Measurements from ENCODE around the gene GGACT. TPM values are rescaled to one million over a fixed set of nuclear protein-coding genes. Genes with fewer than 3 reads are reported as not detected.

GGACT gene
- total RNA-seq, 2 donors from 2014 or later = 6.7 to 10.0 TPM

GRCh38 chr13:100608906-100609305, 20.3 kb upstream of the GGACT start:
- peak; percentile 41 for DNase-seq
- TF ChIP-seq, protein P1, sequence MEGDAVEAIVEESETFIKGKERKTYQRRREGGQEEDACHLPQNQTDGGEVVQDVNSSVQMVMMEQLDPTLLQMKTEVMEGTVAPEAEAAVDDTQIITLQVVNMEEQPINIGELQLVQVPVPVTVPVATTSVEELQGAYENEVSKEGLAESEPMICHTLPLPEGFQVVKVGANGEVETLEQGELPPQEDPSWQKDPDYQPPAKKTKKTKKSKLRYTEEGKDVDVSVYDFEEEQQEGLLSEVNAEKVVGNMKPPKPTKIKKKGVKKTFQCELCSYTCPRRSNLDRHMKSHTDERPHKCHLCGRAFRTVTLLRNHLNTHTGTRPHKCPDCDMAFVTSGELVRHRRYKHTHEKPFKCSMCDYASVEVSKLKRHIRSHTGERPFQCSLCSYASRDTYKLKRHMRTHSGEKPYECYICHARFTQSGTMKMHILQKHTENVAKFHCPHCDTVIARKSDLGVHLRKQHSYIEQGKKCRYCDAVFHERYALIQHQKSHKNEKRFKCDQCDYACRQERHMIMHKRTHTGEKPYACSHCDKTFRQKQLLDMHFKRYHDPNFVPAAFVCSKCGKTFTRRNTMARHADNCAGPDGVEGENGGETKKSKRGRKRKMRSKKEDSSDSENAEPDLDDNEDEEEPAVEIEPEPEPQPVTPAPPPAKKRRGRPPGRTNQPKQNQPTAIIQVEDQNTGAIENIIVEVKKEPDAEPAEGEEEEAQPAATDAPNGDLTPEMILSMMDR (IDR thresholded peaks at IDR 0.05) = no peak
- H3K4me3 ChIP-seq = no peak overlapping the region
- no peaks in the 10 kb centered on the region for H3K36me3 ChIP-seq
- H3K27ac ChIP-seq = no peak overlapping the region
- H3K9me3 ChIP-seq = no peaks in the 10 kb centered on the region
- intact Hi-C loops (cut with DNase I) = no loop called here
- no peaks in the 10 kb centered on the region for H3K4me1 ChIP-seq
- H3K27me3 ChIP-seq = no peaks in the 10 kb centered on the region
- no peak overlapping the region for H3K9ac ChIP-seq (ENCODE audit: low read depth in 2 of 2, low read length in 2 of 2)

GRCh38 chr13:100608489-100608888, 19.9 kb upstream of the GGACT start:
- no peak for DNase-seq
- no peaks in the 10 kb centered on the region for H3K36me3 ChIP-seq

GRCh38 chr13:100604918-100605710, 16.5 kb upstream of the GGACT start:
- no peak overlapping the region for H3K9ac ChIP-seq (ENCODE audit: low read depth in 2 of 2, low read length in 2 of 2)
- no peaks in the 10 kb centered on the region for H3K4me1 ChIP-seq
- TF ChIP-seq, protein P1 (IDR thresholded peaks at IDR 0.05) = no peak
- no peak overlapping the region for H3K4me3 ChIP-seq
- no peaks in the 10 kb centered on the region for H3K9me3 ChIP-seq
- H3K36me3 ChIP-seq = no peaks in the 10 kb centered on the region
- no peak overlapping the region for H3K27ac ChIP-seq
- no peak for DNase-seq
- intact Hi-C loops (cut with DNase I) = no loop called here
- H3K27me3 ChIP-seq = no peaks in the 10 kb centered on the region

More at GRCh38 chr13:100608489-100608888, 19.9 kb upstream of the GGACT start:
- no peak overlapping the region for H3K27ac ChIP-seq
- H3K4me1 ChIP-seq = no peaks in the 10 kb centered on the region
- intact Hi-C loops (cut with DNase I) = no loop called here
- no peak overlapping the region for H3K9ac ChIP-seq (ENCODE audit: low read depth in 2 of 2, low read length in 2 of 2)
- no peaks in the 10 kb centered on the region for H3K9me3 ChIP-seq
- H3K4me3 ChIP-seq = no peak overlapping the region
- TF ChIP-seq, protein P1 (IDR thresholded peaks at IDR 0.05) = no peak
- no peaks in the 10 kb centered on the region for H3K27me3 ChIP-seq

- Histone ChIP-seq H3K9me3 (no peaks in the 10 kb centered on the region), H3K4me1 (no peaks in the 10 kb centered on the region), H3K4me3 (no peak overlapping the region), H3K27ac (no peak overlapping the region), H3K36me3 (no peaks in the 10 kb centered on the region), H3K9ac (ENCODE audit: low read depth in 2 of 2, low read length in 2 of 2) (no peak overlapping the region), H3K27me3 (no peaks in the 10 kb centered on the region)
- no peak for DNase-seq
- intact Hi-C loops (cut with DNase I) = no loop called here
- TF ChIP-seq, protein P1 (IDR thresholded peaks at IDR 0.05) = no peak
Measured at GRCh38 chr13:100602493-100603111, 14.0 kb upstream of the GGACT start.

DNA sequence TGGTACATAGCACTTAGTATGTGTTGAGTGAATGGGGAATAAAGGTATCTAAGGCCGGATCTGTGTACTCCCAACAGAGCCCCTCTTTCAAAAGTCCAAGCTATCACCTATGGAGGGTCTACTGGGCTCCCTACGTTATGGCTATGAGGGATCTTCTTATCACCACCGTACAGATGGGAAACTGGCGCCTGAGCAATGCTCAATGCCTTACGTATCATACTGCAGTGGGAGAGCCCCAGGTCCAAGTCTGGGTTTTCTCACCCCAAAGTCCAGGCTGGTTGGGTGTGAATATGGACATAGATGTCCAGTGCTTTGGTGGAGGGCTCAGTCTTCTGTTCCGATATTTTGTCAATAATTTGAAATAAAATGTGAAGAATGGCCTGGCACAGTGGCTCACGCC, 13.1 kb upstream of the GGACT start:
- Histone ChIP-seq H3K9ac (ENCODE audit: low read depth in 2 of 2, low read length in 2 of 2) (no peak overlapping the region), H3K4me3 (no peak overlapping the region), H3K36me3 (no peaks in the 10 kb centered on the region), H3K27me3 (no peaks in the 10 kb centered on the region), H3K4me1 (no peaks in the 10 kb centered on the region), H3K9me3 (no peaks in the 10 kb centered on the region), H3K27ac (no peak overlapping the region)
- TF ChIP-seq, protein P1 (IDR thresholded peaks at IDR 0.05) = no peak
- no peak for DNase-seq
- intact Hi-C loops (cut with DNase I) = no loop called here
